HG02973 (cell line): Measurements from ENCODE around the gene ERICH3.
A peak's percentile ranks its signal among the peaks of the same experiment; 100 is the strongest.

Experiments
- ATAC-seq: cut with Tn5 transposase; IDR thresholded peaks from one replicate; pipeline ENCODE4 v1.9.1; 2021; ENCODE audit warnings: moderate library complexity; ENCODE audit not compliant: unreplicated experiment

ERICH3 gene

DNA sequence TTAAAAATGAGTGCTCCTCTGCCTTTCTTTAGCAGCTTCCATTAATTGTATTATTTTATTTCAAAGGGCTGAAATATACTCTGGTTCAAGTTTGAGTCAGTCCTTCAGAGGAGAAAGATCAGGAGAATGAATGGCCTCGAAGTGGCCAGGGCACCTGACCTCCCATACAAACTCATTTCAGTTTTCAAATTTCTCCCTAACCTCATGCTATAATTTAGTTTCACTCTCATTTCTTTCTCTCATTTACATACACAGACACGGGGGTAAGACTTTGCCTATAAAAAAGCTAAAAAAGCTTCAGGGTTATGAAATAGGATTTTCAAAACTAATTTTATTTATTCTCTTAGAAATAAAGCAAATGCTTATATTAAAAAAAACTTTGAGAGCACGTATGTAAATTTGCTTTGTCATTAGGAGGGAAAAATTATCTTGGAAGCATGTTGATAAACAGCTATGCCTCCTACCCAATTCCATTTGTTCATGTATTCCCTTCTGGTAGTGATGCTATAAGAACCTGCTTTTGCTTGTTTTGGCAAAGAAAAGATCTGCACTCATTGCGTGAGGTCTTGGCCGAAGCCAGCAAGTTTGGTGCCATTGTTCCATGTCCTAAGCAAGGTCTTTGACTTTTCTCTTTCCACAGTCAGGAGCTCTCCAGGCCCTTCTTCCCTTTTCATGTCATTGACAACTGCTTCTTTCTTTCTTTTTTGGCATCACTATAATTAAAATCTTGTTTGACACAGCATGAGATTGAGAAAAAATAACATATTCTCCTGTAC lies 80.8 kb downstream of the ERICH3 start:
- peak; percentile 54 for ATAC-seq

DNA sequence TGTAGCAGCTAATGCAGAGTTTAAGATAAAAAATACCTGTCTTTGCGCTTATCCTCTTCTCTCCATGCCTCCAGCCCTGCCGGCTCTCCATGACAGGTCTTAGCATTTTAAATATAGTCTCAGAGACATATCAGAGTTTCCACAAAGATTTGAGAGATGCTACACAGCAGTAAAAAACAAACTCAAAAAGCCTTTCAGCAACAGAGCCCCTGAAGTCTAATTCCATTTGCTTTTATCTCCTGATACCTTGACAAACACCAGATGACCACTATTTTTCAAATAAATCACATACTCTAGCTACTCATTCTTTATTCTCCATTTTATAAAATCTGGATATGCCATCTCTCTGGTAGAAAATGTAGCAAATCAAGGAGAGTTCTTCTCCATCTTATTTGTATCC lies 81.6 kb downstream of the ERICH3 start:
- no peak for ATAC-seq

DNA sequence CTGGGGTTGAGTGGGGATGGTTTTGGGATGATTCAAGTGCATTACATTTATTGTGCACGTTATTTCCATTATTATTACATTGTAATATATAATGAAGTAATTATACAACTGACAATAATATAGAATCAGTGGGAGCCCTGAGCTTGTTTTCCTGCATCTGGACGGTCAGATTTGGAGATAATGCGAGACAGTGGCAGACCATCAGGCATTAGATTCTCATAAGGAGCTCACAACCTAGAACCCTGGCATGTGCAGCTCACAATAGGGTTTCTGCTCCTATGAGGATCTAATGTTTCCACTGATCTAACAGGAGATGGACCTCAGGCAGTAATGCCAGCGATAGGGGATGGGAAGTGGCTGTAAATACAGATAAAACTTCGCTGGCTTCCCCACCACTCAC lies 83.3 kb downstream of the ERICH3 start:
- ATAC-seq = no peak

DNA sequence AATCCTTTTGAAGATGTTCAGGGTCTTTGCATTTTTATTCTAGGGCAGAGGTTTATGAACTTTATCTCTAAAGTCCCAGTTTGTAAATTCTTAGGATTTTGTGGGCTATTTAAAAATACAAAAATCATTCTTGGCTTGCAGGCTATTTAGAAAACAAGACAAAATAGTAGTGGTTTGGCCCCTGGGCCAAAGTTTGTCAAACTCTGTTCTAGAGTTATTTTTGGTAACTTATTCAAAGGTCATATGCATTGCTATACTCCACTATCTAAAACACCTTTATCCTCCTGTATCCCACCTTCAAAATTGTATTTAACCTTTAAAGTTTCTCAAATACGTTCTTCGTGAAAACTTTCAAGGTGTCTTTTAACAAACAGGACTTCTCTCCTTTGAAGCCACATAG lies 85.7 kb downstream of the ERICH3 start:
- no peak for ATAC-seq

DNA sequence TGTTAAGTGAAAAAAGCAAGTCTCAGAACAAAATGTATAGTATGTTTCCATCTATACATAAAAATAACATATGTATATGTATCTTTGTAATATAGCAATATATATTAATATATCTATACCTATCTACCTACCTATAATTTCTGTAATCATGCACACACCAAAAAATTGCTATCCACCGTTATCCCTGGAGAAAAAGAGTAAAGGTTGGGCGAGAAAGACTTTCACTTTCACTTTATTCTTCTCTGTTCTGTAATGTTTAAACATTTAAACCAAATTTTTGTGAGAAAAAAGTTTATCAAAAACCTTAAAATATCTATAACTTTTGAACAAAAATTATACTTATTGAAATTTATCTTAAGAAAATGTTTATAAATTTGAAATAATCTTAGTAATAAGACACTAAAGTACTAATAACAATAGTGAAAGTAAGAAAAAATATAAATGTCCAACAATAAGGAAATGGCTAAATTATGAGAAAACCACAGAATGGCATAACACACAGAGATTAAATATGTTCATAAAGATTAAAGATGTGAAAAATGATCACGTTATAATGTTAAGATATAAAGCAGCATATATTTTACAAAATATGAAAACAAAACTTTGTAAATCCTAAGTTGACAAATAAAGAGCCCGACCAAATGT lies 87.2 kb downstream of the ERICH3 start:
- no peak for ATAC-seq

DNA sequence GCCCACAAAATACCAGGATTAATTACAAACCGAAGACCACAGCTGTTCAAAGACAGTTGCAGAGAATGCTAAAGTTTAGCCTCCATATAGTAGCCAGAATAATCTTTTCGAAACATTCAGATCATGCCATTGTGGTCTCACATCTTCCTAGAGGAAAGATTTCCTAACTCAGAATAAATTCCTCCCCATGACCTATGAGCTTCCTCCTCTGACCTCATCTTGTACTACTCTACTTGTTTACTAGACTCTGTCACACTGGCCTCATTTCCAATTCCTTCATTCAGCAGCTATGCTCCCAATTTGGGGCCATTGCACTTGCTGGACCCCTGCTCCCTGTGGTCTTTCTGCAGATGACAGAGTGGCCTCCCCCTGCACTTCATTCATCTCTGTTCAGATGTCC lies 89.4 kb downstream of the ERICH3 start:
- no peak for ATAC-seq

DNA sequence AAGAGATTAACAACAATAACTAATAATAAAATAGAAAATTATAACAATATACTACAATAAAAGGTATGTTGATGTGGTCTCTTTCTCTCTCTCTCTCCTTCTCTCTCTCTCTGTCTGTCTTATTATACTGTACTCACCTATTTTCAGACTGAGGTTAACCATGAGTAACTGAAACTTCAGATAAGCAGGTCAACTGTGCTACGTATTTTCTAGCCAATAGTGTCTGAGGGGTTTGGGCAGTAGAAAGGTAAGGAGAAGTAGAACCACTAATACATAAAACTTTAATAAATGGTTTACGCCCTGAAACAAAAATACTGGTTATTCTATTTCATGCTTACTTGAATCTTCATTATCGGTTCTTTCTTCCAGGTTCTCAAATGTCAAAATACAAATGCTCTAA lies 90.2 kb downstream of the ERICH3 start:
- ATAC-seq = no peak

DNA sequence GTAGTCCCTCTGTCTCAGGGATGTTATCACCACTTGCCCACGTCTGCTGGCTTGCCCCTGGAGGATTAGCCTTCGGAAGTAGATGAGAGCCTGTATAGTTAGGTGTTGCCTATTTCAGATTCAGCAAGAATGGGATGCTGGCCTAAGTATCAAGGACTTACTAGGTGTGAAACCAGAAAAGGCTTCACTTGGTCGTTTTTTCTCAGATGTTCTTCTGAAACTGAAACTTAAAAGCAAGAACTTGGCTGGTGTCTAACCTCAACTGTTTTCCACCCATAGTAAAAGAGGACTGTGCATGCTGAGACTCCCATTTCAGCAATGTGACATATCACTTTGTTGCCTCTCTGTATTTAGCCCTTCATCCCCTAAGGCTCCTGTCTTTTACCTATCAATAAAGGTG lies 94.2 kb downstream of the ERICH3 start:
- ATAC-seq = peak; percentile 99

DNA sequence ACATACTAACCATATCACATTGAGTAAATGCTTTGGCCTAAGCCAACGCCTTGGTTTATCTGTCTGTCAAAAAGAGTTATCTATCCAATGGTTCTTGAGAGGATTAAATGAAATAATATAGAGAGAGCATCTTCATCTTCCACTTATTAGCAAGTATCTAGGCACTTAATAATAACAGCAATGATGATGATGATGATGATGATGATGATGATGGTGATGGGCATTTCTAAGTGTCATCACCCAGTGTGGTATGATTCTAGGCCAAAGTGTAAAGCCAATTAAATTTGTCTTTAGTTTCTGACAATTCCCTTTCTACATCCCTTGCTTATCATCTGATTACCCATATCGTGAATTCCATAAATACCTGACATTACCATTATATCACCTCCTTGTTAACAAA lies 95.5 kb downstream of the ERICH3 start:
- ATAC-seq = no peak

DNA sequence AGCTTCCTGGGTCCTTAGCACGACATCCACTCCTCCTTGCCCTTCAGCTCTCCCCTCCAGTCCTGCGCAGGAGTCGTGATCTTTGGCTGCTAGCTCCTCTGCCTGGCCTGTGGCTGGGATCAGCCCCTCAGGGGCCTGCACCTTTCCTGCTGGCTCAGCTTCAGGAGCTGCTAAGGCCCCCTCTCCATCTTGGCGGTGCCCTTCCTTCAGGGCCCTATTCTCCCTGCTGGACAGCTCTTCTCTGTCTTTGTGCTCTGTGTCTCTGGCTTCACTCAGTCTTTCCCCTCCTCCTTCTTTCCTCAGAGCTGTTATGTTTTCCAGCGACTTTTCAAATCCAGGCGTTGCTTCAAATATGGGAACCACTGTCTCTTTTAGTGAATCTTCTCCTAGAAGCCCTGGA lies 101.7 kb downstream of the ERICH3 start:
- no peak for ATAC-seq

DNA sequence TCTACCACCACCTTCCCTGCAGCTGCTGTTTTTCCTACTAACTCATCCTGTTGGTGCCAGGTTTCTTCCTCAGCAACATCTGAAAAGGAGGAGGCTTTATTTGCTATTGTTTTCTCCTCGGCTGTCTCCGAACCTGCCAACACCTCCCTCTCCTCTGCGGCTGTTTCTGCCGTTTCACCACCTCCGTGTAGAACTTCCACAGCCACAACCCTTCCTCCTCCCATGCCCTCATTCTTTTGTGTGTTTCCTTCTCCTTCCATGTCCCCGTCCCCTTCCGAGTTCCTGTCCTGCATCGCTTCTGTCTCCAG lies 102.1 kb downstream of the ERICH3 start:
- ATAC-seq = no peak

DNA sequence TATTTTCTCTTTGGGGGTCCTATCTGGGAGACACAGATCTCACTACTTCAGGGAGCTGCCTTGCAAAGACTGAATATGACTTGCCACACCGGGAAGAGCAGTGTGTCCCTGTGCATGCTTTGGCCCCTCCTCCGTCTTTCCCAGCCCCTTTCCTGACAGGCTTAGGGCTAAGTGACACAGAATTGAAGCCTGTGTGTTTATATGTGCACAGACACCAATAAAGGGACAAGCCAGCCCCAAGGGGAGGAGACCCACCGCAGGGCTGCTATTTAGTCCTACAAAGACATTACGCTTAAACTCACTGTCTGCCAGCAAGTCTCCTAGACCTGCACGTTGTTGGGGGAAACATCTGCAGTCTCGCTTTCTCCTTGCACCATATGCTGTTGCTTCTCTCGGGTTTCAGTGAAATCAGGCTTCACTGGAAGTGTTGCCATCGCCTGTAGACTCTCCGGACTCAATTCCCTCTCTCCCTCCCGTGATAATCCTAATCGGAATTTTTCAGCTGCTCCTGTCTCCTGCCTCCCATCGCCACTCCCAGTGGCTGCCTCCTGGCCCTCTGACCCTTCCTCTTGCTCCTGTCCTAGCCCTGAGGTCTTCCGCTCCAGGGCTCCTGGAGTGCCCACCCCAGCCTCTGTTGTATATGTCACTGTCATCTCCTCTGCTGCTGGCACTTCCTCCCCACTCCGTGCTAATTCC lies 102.6 kb downstream of the ERICH3 start:
- no peak for ATAC-seq

DNA sequence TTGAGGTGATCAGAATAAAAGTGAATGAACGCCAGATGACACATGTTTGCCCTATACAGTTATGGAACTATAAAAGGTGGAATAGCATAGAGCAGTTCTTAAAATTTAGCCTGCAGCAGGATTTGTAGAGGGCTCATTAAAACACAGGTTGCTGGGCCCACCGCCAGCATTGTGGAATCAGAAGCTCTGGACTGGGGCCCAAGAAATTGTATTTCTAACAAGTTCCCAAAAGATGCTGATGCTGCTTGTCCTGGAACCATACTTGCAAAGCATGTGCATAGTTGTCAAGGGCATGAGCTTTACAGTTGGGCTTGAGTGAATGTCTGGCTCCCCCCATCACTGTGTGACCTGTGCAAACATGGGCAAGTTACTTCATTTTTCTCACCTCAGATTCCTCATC lies 123.7 kb downstream of the ERICH3 start:
- ATAC-seq = no peak

DNA sequence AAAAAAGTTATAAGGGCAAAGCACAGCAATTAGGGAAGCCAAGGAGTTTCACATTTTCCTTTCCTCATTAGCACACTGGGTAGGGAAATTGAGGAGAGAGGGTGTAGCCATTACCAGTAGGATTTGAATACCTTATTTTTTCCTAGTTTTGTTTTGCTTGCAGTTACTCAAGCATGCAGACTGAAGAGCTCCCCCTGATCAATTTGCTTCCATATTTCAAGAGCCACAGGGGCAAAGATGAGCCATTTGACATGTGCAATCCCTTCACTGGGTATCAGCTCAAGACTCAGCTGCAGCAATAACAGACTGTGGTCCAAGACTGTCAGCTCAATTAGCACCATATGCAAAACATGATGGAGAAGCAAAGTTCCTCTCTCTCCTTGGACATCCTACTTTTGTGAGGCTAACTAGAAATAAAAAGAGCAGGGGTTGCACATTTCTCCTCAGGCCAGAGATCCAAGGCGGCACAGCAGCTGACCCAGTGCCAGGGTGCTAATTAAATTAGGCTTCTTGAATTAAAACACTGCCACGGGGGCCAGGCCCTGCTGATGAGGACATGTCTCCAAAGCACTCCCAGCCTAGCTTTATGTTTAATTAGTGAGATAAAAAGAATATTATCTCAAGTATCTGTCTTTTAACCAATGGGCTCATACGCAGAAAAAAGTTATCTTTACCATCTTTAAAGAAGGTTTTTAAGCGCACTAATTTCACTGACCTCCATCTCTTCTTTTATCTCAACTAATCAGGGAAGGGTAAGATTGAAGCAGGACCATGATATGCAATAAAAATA lies 124.4 kb downstream of the ERICH3 start:
- ATAC-seq = no peak

DNA sequence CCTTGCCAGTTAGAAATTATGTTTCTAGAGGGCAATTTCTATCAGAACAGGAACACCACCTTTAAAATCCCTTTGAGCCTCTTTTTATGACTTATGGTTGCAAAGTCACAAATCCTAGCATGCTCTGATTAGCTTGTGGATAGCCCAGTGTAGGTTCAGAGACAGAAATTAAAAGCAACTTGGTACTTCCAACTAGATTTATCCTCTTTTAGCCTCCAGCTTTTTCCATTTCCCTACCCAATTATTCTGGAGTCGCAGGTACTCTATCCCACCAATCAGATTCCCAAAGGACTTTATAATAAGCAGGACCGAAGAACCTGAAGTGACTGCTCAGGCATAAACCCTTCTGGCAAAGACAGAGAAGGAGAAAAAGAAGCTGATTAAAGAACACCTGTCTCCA lies 127.8 kb downstream of the ERICH3 start:
- ATAC-seq = no peak

DNA sequence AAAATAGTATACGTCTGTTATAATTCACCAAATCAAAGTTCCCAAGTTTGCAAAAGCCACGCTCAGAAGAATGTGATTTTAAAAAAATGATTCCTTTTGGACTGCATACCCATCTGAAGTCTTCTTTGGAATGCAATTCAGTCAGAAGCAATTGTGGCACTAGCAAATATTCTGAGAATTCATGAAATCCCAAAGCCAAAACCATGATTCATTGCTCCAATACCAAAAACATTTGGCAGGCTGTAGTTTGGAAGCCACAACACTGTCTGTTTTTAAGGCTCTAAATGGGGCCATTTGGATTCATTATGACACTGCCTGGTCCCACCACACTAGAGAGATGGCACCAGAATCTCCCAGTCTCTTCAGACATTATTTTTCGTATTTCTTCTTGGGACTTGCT lies 139.4 kb downstream of the ERICH3 start:
- ATAC-seq = no peak

DNA sequence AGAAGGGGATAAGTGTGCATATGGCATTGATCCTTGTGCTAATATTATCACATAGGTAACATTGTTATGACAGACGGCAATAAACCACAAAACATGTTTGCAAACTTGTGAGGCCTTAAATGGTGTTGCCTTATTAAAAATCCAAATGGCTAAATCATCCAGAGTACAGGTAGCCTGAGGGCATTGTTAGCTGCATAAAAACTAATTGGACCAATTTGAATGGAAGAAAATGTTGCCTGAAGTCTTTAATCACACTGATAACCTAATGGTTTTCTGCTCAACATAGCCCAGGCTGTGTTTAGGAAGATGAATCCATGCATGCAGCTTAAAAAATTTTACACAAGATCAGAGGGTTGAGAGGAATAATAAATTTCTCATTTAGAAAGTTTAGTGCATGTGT lies 141.8 kb downstream of the ERICH3 start:
- no peak for ATAC-seq

DNA sequence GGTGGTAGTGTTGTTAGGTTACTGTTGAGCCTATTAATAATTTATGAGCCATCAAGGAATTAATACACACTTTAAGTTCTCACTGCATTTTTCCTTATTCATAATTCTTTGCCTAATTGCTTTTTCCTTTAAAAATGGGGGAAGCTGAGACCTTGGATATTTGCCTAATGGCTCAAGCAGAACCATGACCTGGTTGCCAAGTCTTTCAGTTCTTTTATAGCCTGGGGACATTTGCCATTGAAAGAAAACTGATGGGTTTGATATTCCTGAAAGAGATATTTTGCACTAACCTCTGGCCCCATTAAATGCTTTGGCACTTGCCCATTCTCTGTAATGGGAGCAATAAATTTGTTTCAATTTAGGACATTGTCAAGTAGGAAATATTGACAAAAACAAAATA lies 142.7 kb downstream of the ERICH3 start:
- no peak for ATAC-seq

DNA sequence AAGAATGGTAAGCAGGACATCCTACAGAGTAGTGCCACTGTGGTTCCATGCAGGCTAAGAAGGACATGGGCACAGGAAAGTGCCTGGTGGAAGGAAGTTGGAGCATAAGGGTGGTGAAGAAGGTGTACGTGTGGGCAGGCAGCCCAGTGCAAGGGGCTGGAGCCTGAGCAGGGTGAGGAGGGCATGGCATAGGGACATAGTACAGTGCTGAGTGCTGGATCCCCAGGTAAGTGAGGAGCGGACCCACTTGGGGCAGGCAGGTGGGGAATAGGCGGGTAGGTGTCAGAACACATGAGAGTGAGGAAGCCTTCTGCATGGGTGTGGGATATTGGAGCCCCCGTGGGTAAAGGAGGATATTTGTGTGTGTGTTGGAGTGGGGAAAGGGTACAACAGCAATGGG lies 145.5 kb downstream of the ERICH3 start:
- ATAC-seq = no peak

DNA sequence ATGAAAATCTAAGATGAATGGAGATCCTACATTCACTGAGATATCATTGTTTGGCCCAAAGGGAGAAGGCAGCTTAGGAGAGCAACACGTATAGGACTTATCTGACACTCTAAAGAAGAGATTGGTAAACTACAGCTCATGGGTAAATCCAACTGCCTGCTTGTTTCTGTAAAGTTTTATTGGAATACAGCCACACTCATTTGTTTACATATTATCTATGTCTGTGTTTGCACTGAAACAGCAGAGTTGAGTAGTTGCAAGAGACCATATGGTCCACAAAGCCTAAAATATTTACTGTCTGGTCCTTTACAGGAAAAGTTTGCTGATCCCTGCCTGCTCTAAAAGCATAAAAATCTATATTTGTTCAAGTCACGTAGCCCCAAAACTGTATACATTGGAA lies 146.9 kb downstream of the ERICH3 start:
- ATAC-seq = no peak

DNA sequence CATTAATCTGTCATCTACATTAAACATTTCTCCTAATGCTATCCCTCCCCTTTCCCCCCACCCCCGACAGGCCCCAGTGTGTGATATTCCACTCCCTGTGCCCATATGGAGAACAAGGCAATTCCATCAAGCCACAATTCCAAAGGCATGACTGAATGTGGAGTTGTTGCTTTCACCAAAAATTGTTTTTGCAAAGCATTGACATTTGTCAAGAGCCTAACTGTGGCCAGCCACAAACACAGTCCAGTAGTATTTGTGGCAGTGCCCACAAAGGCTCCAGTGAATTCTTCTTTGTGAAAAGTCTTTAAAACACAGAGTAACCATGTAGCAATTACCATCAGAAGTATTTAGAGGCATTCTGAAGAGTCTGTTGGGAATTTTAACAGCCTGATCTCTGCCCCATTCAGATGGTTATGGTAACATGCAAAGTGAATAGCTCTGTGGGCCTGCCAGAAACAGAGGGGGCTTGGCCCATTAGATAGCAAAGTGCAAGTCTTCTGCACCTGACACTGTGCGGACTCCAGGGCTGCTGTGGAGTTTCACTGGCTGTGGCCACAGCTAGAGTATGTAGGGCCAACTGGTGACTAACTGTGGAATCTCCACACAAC lies 149.6 kb downstream of the ERICH3 start:
- ATAC-seq = no peak
